Smooth muscle cell of the brain vasculature (primary cell): ENCODE results near the gene PHKA2.
"Not testable (repeated sequence)": the region's sequence is repeated elsewhere in the genome, so short reads cannot be mapped to it uniquely, and the experiment has no call there.

Experiments used
- DNase-seq: peaks from one replicate; pipeline ENCODE4 v3.0.0-alpha.2; 2012; ENCODE audit warnings: low read depth, low spot score

The PHKA2 gene

GRCh38 chrX:18871970-18872369 lies 111.9 kb downstream of the PHKA2 start:
- DNase-seq: no peak

GRCh38 chrX:18871161-18871890 lies 112.6 kb downstream of the PHKA2 start:
- DNase-seq: no peak

GRCh38 chrX:18864390-18864920 lies 119.5 kb downstream of the PHKA2 start:
- no peak for DNase-seq

DNA sequence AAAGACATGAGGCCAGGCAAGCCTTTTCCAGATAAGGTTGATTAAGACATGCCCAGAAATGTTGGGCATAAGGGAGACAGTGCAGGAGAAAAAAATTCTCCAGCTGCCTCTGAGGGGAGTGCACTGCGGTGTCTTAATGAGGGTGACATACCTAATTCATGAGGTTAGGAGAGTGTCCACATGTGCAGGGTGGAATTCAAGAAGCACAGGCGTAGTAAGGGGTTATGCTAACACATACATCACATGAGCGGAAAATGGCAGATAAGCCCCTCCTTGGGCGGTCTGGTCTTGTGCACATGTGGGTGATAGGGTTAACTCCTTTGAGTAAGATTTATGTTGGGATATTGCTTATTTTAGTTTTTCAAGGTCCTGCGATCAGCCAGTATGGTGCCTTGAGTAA lies 122.4 kb downstream of the PHKA2 start:
- DNase-seq: no peak

DNA sequence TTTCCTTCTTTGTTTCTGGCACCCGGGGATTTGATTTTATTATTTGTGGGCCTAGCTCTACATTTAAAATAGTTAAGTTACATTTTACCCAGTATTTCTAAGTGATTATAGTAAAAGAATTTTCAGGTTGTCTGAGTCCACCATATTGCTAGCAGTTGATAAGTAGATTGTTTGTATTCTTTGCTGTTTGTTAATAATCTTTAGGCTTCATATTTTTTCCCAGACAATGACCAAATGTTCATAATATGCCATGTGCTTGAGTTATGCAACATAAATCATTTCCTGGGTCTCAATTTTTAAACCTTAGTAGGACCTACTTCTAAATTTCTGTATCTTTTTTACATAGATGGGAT lies 127.3 kb downstream of the PHKA2 start:
- no peak for DNase-seq

- DNase-seq: peak; percentile 6
Measured at GRCh38 chrX:18855919-18856644, 127.8 kb downstream of the PHKA2 start.

- DNase-seq: not testable (repeated sequence)
Measured at GRCh38 chrX:18847901-18848300, 136.0 kb downstream of the PHKA2 start.
